Neural progenitor cell (in vitro differentiated cells): ENCODE data around the gene PCGF5. TPM values are rescaled to one million over a fixed set of nuclear protein-coding genes. Genes with fewer than 3 reads are reported as not detected.

Experiments used
- DNase-seq: peaks from one replicate; pipeline ENCODE4 v3.0.0-alpha.2; 2016; ENCODE audit warnings: low spot score
- H2AFZ ChIP-seq: fragments of 200-600 bp; sonication (generic); replicated peaks from 2 replicates; pipeline ENCODE4 v1.6.1; 2016; ENCODE audit warnings: antibody characterized with exemption
- H3F3A ChIP-seq: fragments of 200-600 bp; sonication (generic); 2 replicates; pipeline ENCODE4 v1.6.1; 2016; ENCODE audit warnings: antibody characterized with exemption, low read depth
- H3K27ac ChIP-seq: fragments of 200-600 bp; sonication (generic); 2 replicates; pipeline ENCODE4 v1.5.1; 2016; ENCODE audit warnings: mild to moderate bottlenecking
- H3K27me3 ChIP-seq: fragments of 200-600 bp; sonication (generic); 2 replicates; pipeline ENCODE4 v1.6.1; 2016; ENCODE audit warnings: mild to moderate bottlenecking, moderate library complexity
- H3K36me3 ChIP-seq: fragments of 200-600 bp; sonication (generic); 2 replicates; pipeline ENCODE4 v1.5.1; 2016
- H3K4me1 ChIP-seq: fragments of 200-600 bp; sonication (generic); 2 replicates; pipeline ENCODE4 v1.6.1; 2016; ENCODE audit warnings: mixed run types
- H3K4me2 ChIP-seq: fragments of 200-600 bp; sonication (generic); 2 replicates; pipeline ENCODE4 v1.6.1; 2016
- H3K4me3 ChIP-seq: fragments of 200-600 bp; sonication (generic); 2 replicates; pipeline ENCODE4 v1.5.1; 2016
- H3K79me2 ChIP-seq: fragments of 200-600 bp; sonication (generic); 2 replicates; pipeline ENCODE4 v1.6.1; 2016; ENCODE audit warnings: low read depth
- H3K9ac ChIP-seq: fragments of 200-600 bp; sonication (generic); 2 replicates; pipeline ENCODE4 v1.6.1; 2016
- H3K9me3 ChIP-seq: fragments of 200-600 bp; sonication (generic); 2 replicates; pipeline ENCODE4 v1.5.1; 2016; ENCODE audit warnings: low read depth
- H4K20me1 ChIP-seq: fragments of 200-600 bp; sonication (generic); 2 replicates; pipeline ENCODE4 v1.6.1; 2016; ENCODE audit warnings: low read depth
- H3K27ac Mint-ChIP-seq: 3 replicates; pipeline ENCODE4 v1.8.0; 2021; ENCODE audit warnings: mixed read lengths
- H3K27me3 Mint-ChIP-seq: 2 replicates; pipeline ENCODE4 v1.8.0; 2022; ENCODE audit warnings: low read depth, mild to moderate bottlenecking, inconsistent platforms, moderate library complexity, mixed read lengths; ENCODE audit not compliant: insufficient read depth
- H3K36me3 Mint-ChIP-seq: 3 replicates; pipeline ENCODE4 v1.8.0; 2021; ENCODE audit warnings: mixed read lengths
- H3K4me1 Mint-ChIP-seq: 3 replicates; pipeline ENCODE4 v1.8.0; 2021; ENCODE audit warnings: mixed read lengths
- H3K4me3 Mint-ChIP-seq: 3 replicates; pipeline ENCODE4 v1.8.0; 2021; ENCODE audit warnings: mild to moderate bottlenecking, moderate library complexity, mixed read lengths
- H3K9me3 Mint-ChIP-seq: 3 replicates; pipeline ENCODE4 v1.8.0; 2020; ENCODE audit warnings: mixed read lengths
- CTCF ChIP-seq: fragments of 200-600 bp; sonication (generic); IDR thresholded peaks from 2 replicates; pipeline ENCODE4 v1.5.1; 2017; ENCODE audit warnings: antibody characterized with exemption, mild to moderate bottlenecking
- EZH2 ChIP-seq: fragments of 200-600 bp; sonication (generic); IDR thresholded peaks from 2 replicates; pipeline ENCODE4 v1.6.1; 2017; ENCODE audit warnings: antibody characterized with exemption, mild to moderate bottlenecking, moderate library complexity
- EZH2phosphoT487 ChIP-seq: fragments of 200-600 bp; sonication (generic); IDR thresholded peaks from 2 replicates; pipeline ENCODE4 v1.6.1; 2017; ENCODE audit warnings: antibody characterized with exemption
- total RNA-seq: library from RNA; depleted of rRNA; stranded (reverse); fragments of >200 nt; gene quantifications from 2 replicates; pipeline ENCODE4 v1.2.3, GENCODE V29; 2015; ENCODE audit warnings: low replicate concordance

Gene PCGF5
- total RNA-seq, 1 donor from 2014 or later = 6.1 TPM

- no peaks in the 10 kb centered on the region for H3K9me3 Mint-ChIP-seq
- Histone ChIP-seq H3K27ac (no peak overlapping the region), H3K36me3 (no peaks in the 10 kb centered on the region), H3K4me2 (no peak overlapping the region), H2AFZ (no peak overlapping the region), H3K4me1 (peaks cover 17% of the 10 kb centered on the region), H3K9me3 (no peaks in the 10 kb centered on the region), H3F3A (peaks cover 15% of the 10 kb centered on the region), H3K27me3 (no peaks in the 10 kb centered on the region), H3K4me3 (no peak overlapping the region), H3K79me2 (no peaks in the 10 kb centered on the region), H4K20me1 (no peaks in the 10 kb centered on the region), H3K9ac (no peak overlapping the region)
- no peaks in the 10 kb centered on the region for H3K27me3 Mint-ChIP-seq
- H3K4me1 Mint-ChIP-seq = no peaks in the 10 kb centered on the region
- H3K4me3 Mint-ChIP-seq = no peak overlapping the region
- no peak for DNase-seq
- no peaks in the 10 kb centered on the region for H3K36me3 Mint-ChIP-seq
- H3K27ac Mint-ChIP-seq = no peak overlapping the region
- no peak for TF ChIP-seq EZH2phosphoT487
- no peak for TF ChIP-seq CTCF
- TF ChIP-seq EZH2 = no peak
Observed at GRCh38 chr10:91287276-91287675, 66.8 kb downstream of the PCGF5 start.

- Histone ChIP-seq H3K4me2 (no peak overlapping the region), H3K36me3 (no peaks in the 10 kb centered on the region), H3F3A (peaks cover 15% of the 10 kb centered on the region), H3K4me3 (no peak overlapping the region), H2AFZ (no peak overlapping the region), H3K9ac (no peak overlapping the region), H3K4me1 (peaks cover 17% of the 10 kb centered on the region), H3K9me3 (no peaks in the 10 kb centered on the region), H3K27ac (no peak overlapping the region), H3K79me2 (no peaks in the 10 kb centered on the region), H4K20me1 (no peaks in the 10 kb centered on the region), H3K27me3 (no peaks in the 10 kb centered on the region)
- H3K36me3 Mint-ChIP-seq = no peaks in the 10 kb centered on the region
- H3K4me3 Mint-ChIP-seq = no peak overlapping the region
- TF ChIP-seq EZH2 (no peak), CTCF (no peak), EZH2phosphoT487 (no peak)
- no peaks in the 10 kb centered on the region for H3K27me3 Mint-ChIP-seq
- no peak for DNase-seq
- no peaks in the 10 kb centered on the region for H3K9me3 Mint-ChIP-seq
- H3K4me1 Mint-ChIP-seq = no peaks in the 10 kb centered on the region
- H3K27ac Mint-ChIP-seq = no peak overlapping the region
Observed at GRCh38 chr10:91287912-91288311, 67.4 kb downstream of the PCGF5 start.

DNA sequence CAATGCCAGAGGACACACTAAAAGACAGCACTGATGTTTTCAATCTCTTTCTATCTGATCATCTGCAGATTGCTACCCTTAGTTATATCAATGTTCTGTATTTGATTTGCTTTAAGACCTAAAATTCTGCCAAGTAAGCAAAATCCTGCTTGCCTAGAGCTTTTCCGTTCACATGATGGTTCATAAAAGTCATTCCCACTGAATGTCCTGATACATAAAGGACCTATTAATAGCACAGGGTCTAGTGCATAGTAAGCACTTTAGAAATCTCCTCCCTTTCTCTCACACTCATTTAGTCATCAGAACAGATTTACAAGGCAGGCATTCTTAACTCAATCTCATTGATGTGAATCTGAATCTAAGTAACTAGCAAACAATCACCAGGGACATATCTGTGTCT lies 68.8 kb downstream of the PCGF5 start:
- no peaks in the 10 kb centered on the region for H3K27me3 ChIP-seq
- no peaks in the 10 kb centered on the region for H3K79me2 ChIP-seq
- Mint-ChIP-seq H3K36me3 (no peaks in the 10 kb centered on the region), H3K9me3 (no peaks in the 10 kb centered on the region), H3K4me1 (no peaks in the 10 kb centered on the region), H3K27me3 (no peaks in the 10 kb centered on the region), H3K4me3 (no peak overlapping the region), H3K27ac (no peak overlapping the region)
- no peak overlapping the region for H3K9ac ChIP-seq
- peaks cover 15% of the 10 kb centered on the region for H3K4me1 ChIP-seq
- H3K4me3 ChIP-seq = no peak overlapping the region
- no peaks in the 10 kb centered on the region for H4K20me1 ChIP-seq
- DNase-seq = no peak
- H3F3A ChIP-seq = peaks cover 15% of the 10 kb centered on the region
- TF ChIP-seq EZH2phosphoT487 = no peak
- no peak for TF ChIP-seq CTCF
- no peak for TF ChIP-seq EZH2
- H3K4me2 ChIP-seq = no peak overlapping the region
- no peaks in the 10 kb centered on the region for H3K36me3 ChIP-seq
- H3K9me3 ChIP-seq = no peaks in the 10 kb centered on the region
- H3K27ac ChIP-seq = no peak overlapping the region
- no peak overlapping the region for H2AFZ ChIP-seq
